CD14-positive monocyte (primary cell): ENCODE measurements around the gene DNAH14. TPM values are rescaled to one million over a fixed set of nuclear protein-coding genes. Genes with fewer than 3 reads are reported as not detected.

Source experiments
- DNase-seq, 3 donors: peaks; one replicate each; pipeline ENCODE4 v3.0.0-alpha.2; 2011 to 2022
- H2AFZ ChIP-seq: 2 replicates; pipeline ENCODE4 v1.6.0; 2012; ENCODE audit warnings: mild to moderate bottlenecking, low read depth, low read length, inconsistent platforms; ENCODE audit not compliant: insufficient read depth, poor library complexity, severe bottlenecking
- H3K27ac ChIP-seq, 2 donors: 1 replicate in 1 of 2; 2 replicates in 1 of 2; pipeline ENCODE4 v1.5.1; 2012 to 2013; ENCODE audit warnings: low read length in 2 of 2, control low read depth in 1 of 2, inconsistent platforms in 1 of 2, low read depth in 1 of 2, mild to moderate bottlenecking in 1 of 2
- H3K27me3 ChIP-seq, 2 donors: one replicate each; pipeline versions ENCODE4 v1.6.0 to v1.6.1; 2011 to 2013; ENCODE audit warnings: low read length in 2 of 2; ENCODE audit not compliant: control insufficient read depth in 2 of 2, insufficient read depth in 2 of 2
- H3K36me3 ChIP-seq, 2 donors: replicated peaks in 1 of 2; 1 replicate in 1 of 2; 2 replicates in 1 of 2; pipeline versions ENCODE4 v1.5.1 to v1.6.1; 2012 to 2013; ENCODE audit warnings: low read length in 2 of 2, control low read depth in 1 of 2, inconsistent platforms in 1 of 2, mild to moderate bottlenecking in 1 of 2; ENCODE audit not compliant: insufficient read depth in 2 of 2, control insufficient read depth in 1 of 2
- H3K4me1 ChIP-seq, 2 donors: 1 replicate in 1 of 2; 2 replicates in 1 of 2; pipeline versions ENCODE4 v1.5.1 to v1.6.1; 2012 to 2013; ENCODE audit warnings: low read length in 2 of 2, control low read depth in 1 of 2, inconsistent platforms in 1 of 2, mild to moderate bottlenecking in 1 of 2, moderate library complexity in 1 of 2; ENCODE audit not compliant: insufficient read depth in 2 of 2, control insufficient read depth in 1 of 2
- H3K4me2 ChIP-seq: replicated peaks from 2 replicates; pipeline ENCODE3; 2012; ENCODE audit warnings: low read length, moderate library complexity, mild to moderate bottlenecking; ENCODE audit not compliant: poor library complexity, severe bottlenecking; ENCODE audit errors: extremely low read depth
- H3K4me3 ChIP-seq, 3 experiments: fragments of 200-600 bp in 1 of 3; sonication (generic) in 1 of 3; replicated peaks in 1 of 3; 1 replicate in 2 of 3; 2 replicates in 1 of 3; pipeline ENCODE4 v1.5.1; 2011 to 2013; ENCODE audit warnings: low read length in 3 of 3, mild to moderate bottlenecking in 3 of 3, control low read depth in 2 of 3, low read depth in 2 of 3, inconsistent platforms in 1 of 3, moderate library complexity in 1 of 3
- H3K79me2 ChIP-seq: 2 replicates; pipeline ENCODE4 v1.6.0; 2012; ENCODE audit warnings: mild to moderate bottlenecking, control low read depth, inconsistent platforms, low read length, moderate library complexity; ENCODE audit not compliant: insufficient read depth
- H3K9ac ChIP-seq: 2 replicates; pipeline ENCODE4 v1.6.0; 2017; ENCODE audit warnings: low read length, mild to moderate bottlenecking; ENCODE audit not compliant: insufficient read depth, poor library complexity, severe bottlenecking
- H3K9me3 ChIP-seq, 2 donors: replicated peaks in 1 of 2; 1 replicate in 1 of 2; 2 replicates in 1 of 2; pipeline versions ENCODE4 v1.5.1 to v1.6.1; 2012 to 2013; ENCODE audit warnings: low read length in 2 of 2, control low read depth in 1 of 2; ENCODE audit not compliant: control insufficient read depth in 1 of 2, insufficient read depth in 1 of 2
- H4K20me1 ChIP-seq: 2 replicates; pipeline ENCODE4 v1.6.0; 2012; ENCODE audit warnings: mild to moderate bottlenecking, low read length, control low read depth, moderate library complexity; ENCODE audit not compliant: insufficient read depth
- H3K27ac Mint-ChIP-seq, 7 donors: one replicate each; pipeline ENCODE4 v1.8.0; 2020; ENCODE audit warnings: mild to moderate bottlenecking in 7 of 7, mixed read lengths in 7 of 7, moderate library complexity in 6 of 7, inconsistent platforms in 2 of 7
- H3K27me3 Mint-ChIP-seq, 3 donors: one replicate each; pipeline ENCODE4 v1.8.0; 2021 to 2022; ENCODE audit warnings: low read depth in 3 of 3, mild to moderate bottlenecking in 3 of 3, mixed read lengths in 3 of 3, moderate library complexity in 3 of 3, inconsistent platforms in 1 of 3
- H3K36me3 Mint-ChIP-seq, 2 donors: one replicate each; pipeline ENCODE4 v1.8.0; 2020; ENCODE audit warnings: mixed read lengths in 2 of 2, inconsistent platforms in 1 of 2, mild to moderate bottlenecking in 1 of 2
- H3K4me1 Mint-ChIP-seq: one replicate; pipeline ENCODE4 v1.8.0; 2020; ENCODE audit warnings: mild to moderate bottlenecking, mixed read lengths
- H3K4me3 Mint-ChIP-seq, 2 donors: one replicate each; pipeline ENCODE4 v1.8.0; 2020; ENCODE audit warnings: mild to moderate bottlenecking in 2 of 2, mixed read lengths in 2 of 2, moderate library complexity in 1 of 2
- H3K9me3 Mint-ChIP-seq, 7 donors: one replicate each; pipeline ENCODE4 v1.8.0; 2020 to 2022; ENCODE audit warnings: mixed read lengths in 7 of 7, mild to moderate bottlenecking in 6 of 7, moderate library complexity in 6 of 7, inconsistent platforms in 2 of 7
- CTCF ChIP-seq: fragments of 200-600 bp; IDR thresholded peaks from one replicate; pipeline ENCODE4 v1.8.0; 2022; ENCODE audit warnings: antibody characterized with exemption, mild to moderate bottlenecking
- WGBS: methylation state at CpG from one replicate; pipeline ENCODE4 v1.1.5; 2013; ENCODE audit warnings: missing lambda C conversion rate; ENCODE audit not compliant: insufficient coverage; 5-methylcytosine and 5-hydroxymethylcytosine counted together
- intact Hi-C, 2 donors: fragments of 100-400 bp; cut with micrococcal nuclease; formaldehyde crosslinking; loops; one replicate each; pipeline versions ENCODE4 v1.15.0 to v1.15.1; 2023
- polyA plus RNA-seq, 3 donors: library from polyadenylated mRNA; depleted of rRNA in 1 of 3; unstranded in 2 of 3; stranded (reverse) in 1 of 3; fragments of 300-500 nt in 2 of 3; fragments of >200 nt in 1 of 3; fragmentation: Illumina TruSeq in 2 of 3; gene quantifications; 1 replicate in 2 of 3; 2 replicates in 1 of 3; pipeline ENCODE4 v1.2.3, GENCODE V29; 2012 to 2021

The DNAH14 gene
- polyA plus RNA-seq, 3 donors, result 0.83 TPM; not detected in 2

DNA sequence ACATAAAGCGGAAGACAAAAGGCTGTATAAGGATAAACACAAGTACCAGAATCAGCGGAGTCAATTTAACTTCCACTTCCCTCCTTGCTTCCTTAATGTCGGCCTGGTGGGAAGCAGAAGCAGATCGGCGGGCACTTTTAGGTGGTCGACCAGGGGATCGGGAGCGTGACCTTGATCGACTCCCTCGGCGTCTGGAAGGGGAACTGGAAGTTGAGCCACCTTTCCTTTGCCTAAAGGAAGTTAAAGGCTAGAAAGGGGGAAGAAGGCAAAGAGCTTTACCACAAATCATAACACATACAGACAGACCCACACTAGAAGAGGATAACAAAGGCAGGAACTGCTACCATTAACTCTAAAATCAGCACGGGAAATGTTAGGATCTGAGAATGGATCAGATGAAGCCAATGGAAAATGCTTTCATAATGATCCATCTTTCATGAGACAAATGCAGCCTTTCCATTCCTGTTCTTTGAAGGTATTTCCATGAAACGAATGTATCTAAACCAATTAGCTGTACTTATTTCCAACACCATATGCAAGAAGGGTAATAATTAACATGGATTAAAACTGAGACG lies 492.6 kb downstream of the DNAH14 start:
- Histone ChIP-seq H3K4me3 (peak overlapping the region; percentile 1 to 64 (median 15)), H3K9me3 (no peaks in the 10 kb centered on the region), H3K4me1 (peaks cover 49 to 60% of the 10 kb centered on the region in 2 donors), H3K27ac (peak overlapping the region; percentile 37 to 82), H3K79me2 (peaks cover 100% of the 10 kb centered on the region), H3K36me3 (peaks cover 34 to 42% of the 10 kb centered on the region in 2 donors), H2AFZ (peak overlapping the region; percentile 57), H4K20me1 (peaks cover 86% of the 10 kb centered on the region), H3K4me2 (peak overlapping the region; percentile 70), H3K9ac (no peak overlapping the region), H3K27me3 (no peaks in the 10 kb centered on the region)
- Mint-ChIP-seq H3K4me3 (peak overlapping the region; percentile 81 to 93), H3K9me3 (no peaks in the 10 kb centered on the region), H3K27ac (peak overlapping the region; percentile 80 to 97 (median 94)), H3K4me1 (peaks cover 57% of the 10 kb centered on the region), H3K36me3 (peaks cover 43 to 45% of the 10 kb centered on the region in 2 donors), H3K27me3 (peaks cover 0 to 3% (median 0%) of the 10 kb centered on the region in 3 donors)
- peak in 2 of 3 donors; percentile 33 to 41 for DNase-seq
- intact Hi-C loops, result no loop called here
- TF ChIP-seq CTCF, result no peak
- WGBS, result 0% methylated on average over 1 of the region's 14 CpGs

DNA sequence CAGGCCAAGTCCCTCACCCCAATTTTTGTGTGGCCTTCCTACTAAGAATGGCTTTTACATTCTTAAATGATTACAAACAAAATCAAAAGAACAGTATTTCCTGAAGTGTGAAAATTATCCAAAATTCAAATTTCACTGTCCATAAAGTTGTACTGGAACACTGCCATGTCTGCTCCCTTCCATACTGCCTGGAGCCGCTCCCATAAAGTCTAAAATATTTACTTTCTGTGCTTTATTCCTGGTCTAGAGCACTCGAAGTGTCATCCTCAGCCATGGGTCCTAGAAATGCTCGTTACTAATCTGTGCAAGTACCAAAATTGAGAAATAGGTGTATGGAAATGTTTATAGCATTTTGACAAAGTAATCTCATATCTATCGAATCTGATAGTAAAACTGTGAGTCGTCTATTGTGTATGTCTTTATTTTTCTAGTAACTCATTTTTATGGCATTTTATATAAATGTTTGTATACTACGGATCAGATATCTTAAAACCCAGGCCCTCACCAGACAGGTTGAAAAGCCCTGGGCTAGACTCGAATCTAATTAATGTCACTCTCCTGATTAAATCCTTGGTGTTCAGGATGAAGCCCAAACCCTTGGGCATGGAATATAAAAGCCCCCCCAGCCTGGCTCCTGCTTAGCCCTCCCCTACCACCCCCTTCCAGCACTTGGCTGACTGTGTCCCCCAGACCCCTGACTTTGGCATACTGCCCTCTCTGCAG lies 493.5 kb downstream of the DNAH14 start:
- Histone ChIP-seq H4K20me1 (peaks cover 80% of the 10 kb centered on the region), H3K27me3 (no peaks in the 10 kb centered on the region), H3K27ac (peak overlapping the region in 1 of 2 donors; percentile 82), H3K36me3 (peaks cover 25 to 34% of the 10 kb centered on the region in 2 donors), H3K4me2 (peak overlapping the region; percentile 70), H3K9ac (peak overlapping the region; percentile 42), H2AFZ (no peak overlapping the region), H3K4me1 (peaks cover 49 to 63% of the 10 kb centered on the region in 2 donors), H3K4me3 (peak overlapping the region in 1 of 3 experiments; percentile 64), H3K79me2 (peaks cover 100% of the 10 kb centered on the region), H3K9me3 (no peaks in the 10 kb centered on the region)
- 100% methylated on average over 1 of the region's 7 CpGs for WGBS
- H3K4me3 Mint-ChIP-seq, result peak overlapping the region; percentile 18 to 93
- H3K27me3 Mint-ChIP-seq, result peaks cover 0 to 3% (median 0%) of the 10 kb centered on the region in 3 donors
- H3K36me3 Mint-ChIP-seq, result peaks cover 36 to 37% of the 10 kb centered on the region in 2 donors
- intact Hi-C loops, result no loop called here
- peak overlapping the region; percentile 70 to 97 (median 94) for H3K27ac Mint-ChIP-seq
- no peak for DNase-seq
- no peaks in the 10 kb centered on the region for H3K9me3 Mint-ChIP-seq
- peaks cover 57% of the 10 kb centered on the region for H3K4me1 Mint-ChIP-seq
- TF ChIP-seq CTCF, result no peak
